ENCODE results near the gene ANKRD49.

GRCh38 chr11:94477624-94478023 lies 16.2 kb upstream of the ANKRD49 start:
- TF ChIP-seq CTCF (IDR thresholded peaks at IDR 0.05; ENCODE audit: low read length) (no peak), EZH2 (optimal IDR thresholded peaks at IDR 0.05; ENCODE audit: low read depth, low read length) (no peak), EZH2phosphoT487 (IDR thresholded peaks at IDR 0.05; ENCODE audit: low read length) (no peak)
